T-helper 17 cell (primary cell): ENCODE data around the gene METTL26. TPM values are rescaled to one million over a fixed set of nuclear protein-coding genes. Genes with fewer than 3 reads are reported as not detected.

ENCODE experiments used
- ATAC-seq: fragments of 150-1000 bp; cut with Tn5 transposase; 2 replicates; pipeline ENCODE4 v1.10.0; 2021; ENCODE audit warnings: mild to moderate bottlenecking, moderate library complexity
- DNase-seq, 3 donors: peaks; one replicate each; pipeline versions ENCODE4 v3.0.0 to v3.0.0-alpha.2; 2020 to 2021
- H3K9me3 ChIP-seq: one replicate; pipeline ENCODE4 v1.7.0; 2013; ENCODE audit warnings: low read length, mild to moderate bottlenecking; ENCODE audit not compliant: control insufficient read depth, poor library complexity, severe bottlenecking
- H3K27ac Mint-ChIP-seq: one replicate; pipeline ENCODE4 v1.8.0; 2022; ENCODE audit warnings: mild to moderate bottlenecking, moderate library complexity, mixed read lengths
- H3K27me3 Mint-ChIP-seq: one replicate; pipeline ENCODE4 v1.8.0; 2022; ENCODE audit warnings: mixed read lengths
- H3K36me3 Mint-ChIP-seq: one replicate; pipeline ENCODE4 v1.8.0; 2022; ENCODE audit warnings: low read depth, mixed read lengths
- H3K4me1 Mint-ChIP-seq: one replicate; pipeline ENCODE4 v1.8.0; 2022; ENCODE audit warnings: mild to moderate bottlenecking, mixed read lengths
- H3K4me3 Mint-ChIP-seq: one replicate; pipeline ENCODE4 v1.8.0; 2022; ENCODE audit warnings: mild to moderate bottlenecking, moderate library complexity, mixed read lengths
- total RNA-seq, 4 donors: library from RNA in 2 of 4; stranded (reverse) in 2 of 4; gene quantifications; one replicate each; pipeline ENCODE4 v1.2.3 and lab custom pipeline; 2022 to 2026

METTL26 gene
- total RNA-seq, 2 donors from 2014 or later, result 39.2 to 40.4 TPM

- no peak for ATAC-seq
- H3K27me3 Mint-ChIP-seq, result no peaks in the 10 kb centered on the region
- no peaks in the 10 kb centered on the region for H3K36me3 Mint-ChIP-seq
- peak overlapping the region; percentile 34 for H3K27ac Mint-ChIP-seq
- H3K4me1 Mint-ChIP-seq, result peaks cover 26% of the 10 kb centered on the region
- H3K9me3 ChIP-seq, result no peaks in the 10 kb centered on the region
- DNase-seq, result peak in 2 of 3 donors; percentile 50 to 53
- peak overlapping the region; percentile 82 for H3K4me3 Mint-ChIP-seq
These were observed 43.0 kb upstream of the METTL26 start for GRCh38 chr16:678858-679813.

GRCh38 chr16:678209-678857, 42.2 kb upstream of the METTL26 start:
- no peaks in the 10 kb centered on the region for H3K36me3 Mint-ChIP-seq
- DNase-seq (no peak), ATAC-seq (no peak)
- H3K9me3 ChIP-seq, result no peaks in the 10 kb centered on the region
- no peaks in the 10 kb centered on the region for H3K27me3 Mint-ChIP-seq
- H3K4me1 Mint-ChIP-seq, result peaks cover 25% of the 10 kb centered on the region
- peak overlapping the region; percentile 34 for H3K27ac Mint-ChIP-seq
- H3K4me3 Mint-ChIP-seq, result peak overlapping the region; percentile 76

- peaks cover 20% of the 10 kb centered on the region for H3K4me1 Mint-ChIP-seq
- peak overlapping the region; percentile 80 for H3K4me3 Mint-ChIP-seq
These were observed 41.4 kb upstream of the METTL26 start for GRCh38 chr16:677316-678190.

GRCh38 chr16:676913-677312, 40.8 kb upstream of the METTL26 start:
- no peak for ATAC-seq
- H3K9me3 ChIP-seq, result no peaks in the 10 kb centered on the region
- H3K27me3 Mint-ChIP-seq, result no peaks in the 10 kb centered on the region
- H3K4me3 Mint-ChIP-seq, result peak overlapping the region; percentile 80
- peaks cover 16% of the 10 kb centered on the region for H3K4me1 Mint-ChIP-seq
- peak in 1 of 3 donors; percentile 38 for DNase-seq
- no peaks in the 10 kb centered on the region for H3K36me3 Mint-ChIP-seq
- no peak overlapping the region for H3K27ac Mint-ChIP-seq

More at GRCh38 chr16:677316-678190, 41.4 kb upstream of the METTL26 start:
- H3K9me3 ChIP-seq, result no peaks in the 10 kb centered on the region
- DNase-seq, result no peak
- H3K27ac Mint-ChIP-seq, result no peak overlapping the region
- H3K27me3 Mint-ChIP-seq, result no peaks in the 10 kb centered on the region
- ATAC-seq, result no peak
- H3K36me3 Mint-ChIP-seq, result no peaks in the 10 kb centered on the region

GRCh38 chr16:676565-676902, 40.4 kb upstream of the METTL26 start:
- no peaks in the 10 kb centered on the region for H3K9me3 ChIP-seq
- no peak overlapping the region for H3K27ac Mint-ChIP-seq
- H3K4me3 Mint-ChIP-seq, result no peak overlapping the region
- ATAC-seq (no peak), DNase-seq (no peak)
- no peaks in the 10 kb centered on the region for H3K27me3 Mint-ChIP-seq
- H3K36me3 Mint-ChIP-seq, result no peaks in the 10 kb centered on the region
- H3K4me1 Mint-ChIP-seq, result peaks cover 13% of the 10 kb centered on the region

GRCh38 chr16:675884-676564, 39.9 kb upstream of the METTL26 start:
- no peak overlapping the region for H3K27ac Mint-ChIP-seq
- no peaks in the 10 kb centered on the region for H3K27me3 Mint-ChIP-seq
- ATAC-seq, result no peak
- peaks cover 11% of the 10 kb centered on the region for H3K4me1 Mint-ChIP-seq
- H3K36me3 Mint-ChIP-seq, result no peaks in the 10 kb centered on the region
- no peak for DNase-seq
- H3K4me3 Mint-ChIP-seq, result no peak overlapping the region
- H3K9me3 ChIP-seq, result no peaks in the 10 kb centered on the region

GRCh38 chr16:674968-675883, 39.1 kb upstream of the METTL26 start, which contains the start of gene RHBDL1:
TSS of gene RHBDL1 (plus strand) at chr16:675671. CDS start at chr16:675791, 120 bp downstream.
- Mint-ChIP-seq H3K4me3 (peak within 1 kb of the TSS; percentile 53), H3K4me1 (peaks cover 11% of the 10 kb centered on the region)

GRCh38 chr16:674214-674881, 38.2 kb upstream of the METTL26 start:
- DNase-seq (no peak), ATAC-seq (no peak)
- no peaks in the 10 kb centered on the region for H3K36me3 Mint-ChIP-seq
- H3K4me3 Mint-ChIP-seq, result peak overlapping the region; percentile 53
- H3K27me3 Mint-ChIP-seq, result no peaks in the 10 kb centered on the region
- H3K9me3 ChIP-seq, result no peaks in the 10 kb centered on the region
- no peak overlapping the region for H3K27ac Mint-ChIP-seq
- H3K4me1 Mint-ChIP-seq, result peaks cover 9% of the 10 kb centered on the region

More at GRCh38 chr16:674968-675883, 39.1 kb upstream of the METTL26 start, which contains the start of gene RHBDL1:
- no peak for ATAC-seq
- no peaks in the 10 kb centered on the region for H3K27me3 Mint-ChIP-seq
- no peak for DNase-seq
- H3K36me3 Mint-ChIP-seq, result no peaks in the 10 kb centered on the region
- no peak within 1 kb of the TSS for H3K27ac Mint-ChIP-seq
- H3K9me3 ChIP-seq, result no peaks in the 10 kb centered on the region

- Mint-ChIP-seq H3K4me3 (no peak overlapping the region), H3K36me3 (no peaks in the 10 kb centered on the region), H3K4me1 (peaks cover 12% of the 10 kb centered on the region), H3K27ac (no peak overlapping the region), H3K27me3 (no peaks in the 10 kb centered on the region)
- no peaks in the 10 kb centered on the region for H3K9me3 ChIP-seq
- ATAC-seq (no peak), DNase-seq (no peak)
These were observed 37.4 kb upstream of the METTL26 start for GRCh38 chr16:673399-673991.

GRCh38 chr16:672851-673250, 36.7 kb upstream of the METTL26 start:
- H3K27ac Mint-ChIP-seq, result no peak overlapping the region
- H3K36me3 Mint-ChIP-seq, result no peaks in the 10 kb centered on the region
- peaks cover 12% of the 10 kb centered on the region for H3K4me1 Mint-ChIP-seq

GRCh38 chr16:672371-672770, 36.3 kb upstream of the METTL26 start:
- no peak overlapping the region for H3K27ac Mint-ChIP-seq
- ATAC-seq, result no peak
- no peaks in the 10 kb centered on the region for H3K36me3 Mint-ChIP-seq
- H3K9me3 ChIP-seq, result no peaks in the 10 kb centered on the region
- H3K4me1 Mint-ChIP-seq, result peaks cover 14% of the 10 kb centered on the region
- no peaks in the 10 kb centered on the region for H3K27me3 Mint-ChIP-seq
- H3K4me3 Mint-ChIP-seq, result no peak overlapping the region
- DNase-seq, result no peak

More at GRCh38 chr16:672851-673250, 36.7 kb upstream of the METTL26 start:
- DNase-seq (no peak), ATAC-seq (no peak)
- H3K4me3 Mint-ChIP-seq, result no peak overlapping the region
- H3K27me3 Mint-ChIP-seq, result no peaks in the 10 kb centered on the region
- H3K9me3 ChIP-seq, result no peaks in the 10 kb centered on the region
